ENCODE data around the gene UBE2O.

DNA sequence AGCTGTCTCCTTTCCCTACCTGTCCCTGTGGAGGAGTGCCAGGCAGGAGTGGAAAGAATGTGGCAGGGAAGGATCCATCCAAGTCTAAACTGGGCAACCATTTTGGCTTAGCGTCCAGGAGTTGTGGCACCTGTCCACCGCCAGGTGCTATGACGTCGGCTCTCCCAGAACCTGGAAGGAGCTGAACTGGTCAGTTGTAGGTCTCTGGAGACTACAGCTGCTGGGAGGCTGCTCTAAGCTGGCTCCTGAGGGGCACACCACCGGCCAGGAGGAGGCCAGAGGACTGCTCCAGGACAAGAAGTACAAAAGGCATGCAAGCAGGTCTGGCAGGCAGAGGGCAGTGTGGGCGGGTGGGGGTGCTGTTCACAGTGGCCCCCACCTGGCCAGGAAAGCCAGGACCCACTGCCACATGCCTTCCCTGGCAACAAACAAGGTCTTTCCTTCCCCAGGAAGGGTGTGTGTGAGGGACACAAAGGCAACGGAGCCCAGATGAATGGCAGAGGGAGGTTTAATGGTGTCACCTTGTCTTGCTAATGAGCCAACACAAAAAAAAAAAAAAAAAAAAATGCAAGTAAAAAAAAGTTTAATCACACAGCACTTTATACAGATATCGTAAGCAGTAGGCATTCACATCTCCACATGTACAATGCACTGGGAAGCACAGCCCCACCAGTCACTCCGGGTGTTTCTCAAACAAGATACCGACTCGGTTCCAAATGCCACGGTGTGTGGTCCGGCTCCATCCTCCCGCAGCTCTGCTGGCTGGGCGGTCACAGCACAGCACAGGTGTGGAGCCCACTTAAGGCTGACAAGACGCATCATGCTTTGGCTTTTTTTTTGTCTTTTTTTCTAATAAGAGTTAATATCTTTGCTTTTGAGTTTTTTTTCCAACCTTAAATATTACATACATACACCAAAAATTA is 63.7 kb downstream of the UBE2O start:
- TF ChIP-seq, protein P1, sequence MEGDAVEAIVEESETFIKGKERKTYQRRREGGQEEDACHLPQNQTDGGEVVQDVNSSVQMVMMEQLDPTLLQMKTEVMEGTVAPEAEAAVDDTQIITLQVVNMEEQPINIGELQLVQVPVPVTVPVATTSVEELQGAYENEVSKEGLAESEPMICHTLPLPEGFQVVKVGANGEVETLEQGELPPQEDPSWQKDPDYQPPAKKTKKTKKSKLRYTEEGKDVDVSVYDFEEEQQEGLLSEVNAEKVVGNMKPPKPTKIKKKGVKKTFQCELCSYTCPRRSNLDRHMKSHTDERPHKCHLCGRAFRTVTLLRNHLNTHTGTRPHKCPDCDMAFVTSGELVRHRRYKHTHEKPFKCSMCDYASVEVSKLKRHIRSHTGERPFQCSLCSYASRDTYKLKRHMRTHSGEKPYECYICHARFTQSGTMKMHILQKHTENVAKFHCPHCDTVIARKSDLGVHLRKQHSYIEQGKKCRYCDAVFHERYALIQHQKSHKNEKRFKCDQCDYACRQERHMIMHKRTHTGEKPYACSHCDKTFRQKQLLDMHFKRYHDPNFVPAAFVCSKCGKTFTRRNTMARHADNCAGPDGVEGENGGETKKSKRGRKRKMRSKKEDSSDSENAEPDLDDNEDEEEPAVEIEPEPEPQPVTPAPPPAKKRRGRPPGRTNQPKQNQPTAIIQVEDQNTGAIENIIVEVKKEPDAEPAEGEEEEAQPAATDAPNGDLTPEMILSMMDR (IDR thresholded peaks at IDR 0.05; ENCODE audit: borderline replicate concordance, extremely low read depth, low read length, poor library complexity, severe bottlenecking): no peak
- no peak for TF ChIP-seq EZH2 (IDR thresholded peaks at IDR 0.05; ENCODE audit: borderline replicate concordance, low read depth, low read length, severe bottlenecking)
